Prostate gland (tissue), 2 donors: ENCODE data around the gene KCNN4.

ENCODE experiments used
- CTCF ChIP-seq, 4 experiments: fragments of 200-600 bp in 2 of 4; fragments of 450-650 bp in 2 of 4; sonication (generic) in 2 of 4; IDR thresholded peaks; 1 replicate in 3 of 4; 2 replicates in 1 of 4; pipeline ENCODE4 v1.5.1; 2016 to 2019; ENCODE audit warnings: antibody characterized with exemption in 4 of 4, mild to moderate bottlenecking in 2 of 4, moderate library complexity in 2 of 4
- POLR2A ChIP-seq: fragments of 450-650 bp; IDR thresholded peaks from one replicate; pipeline ENCODE4 v1.6.1; 2016; ENCODE audit warnings: antibody characterized with exemption, mild to moderate bottlenecking
- POLR2AphosphoS5 ChIP-seq: sonication (generic); formaldehyde crosslinking; IDR thresholded peaks from one replicate; pipeline ENCODE4 v1.6.1; 2017; ENCODE audit warnings: antibody characterized with exemption

DNA sequence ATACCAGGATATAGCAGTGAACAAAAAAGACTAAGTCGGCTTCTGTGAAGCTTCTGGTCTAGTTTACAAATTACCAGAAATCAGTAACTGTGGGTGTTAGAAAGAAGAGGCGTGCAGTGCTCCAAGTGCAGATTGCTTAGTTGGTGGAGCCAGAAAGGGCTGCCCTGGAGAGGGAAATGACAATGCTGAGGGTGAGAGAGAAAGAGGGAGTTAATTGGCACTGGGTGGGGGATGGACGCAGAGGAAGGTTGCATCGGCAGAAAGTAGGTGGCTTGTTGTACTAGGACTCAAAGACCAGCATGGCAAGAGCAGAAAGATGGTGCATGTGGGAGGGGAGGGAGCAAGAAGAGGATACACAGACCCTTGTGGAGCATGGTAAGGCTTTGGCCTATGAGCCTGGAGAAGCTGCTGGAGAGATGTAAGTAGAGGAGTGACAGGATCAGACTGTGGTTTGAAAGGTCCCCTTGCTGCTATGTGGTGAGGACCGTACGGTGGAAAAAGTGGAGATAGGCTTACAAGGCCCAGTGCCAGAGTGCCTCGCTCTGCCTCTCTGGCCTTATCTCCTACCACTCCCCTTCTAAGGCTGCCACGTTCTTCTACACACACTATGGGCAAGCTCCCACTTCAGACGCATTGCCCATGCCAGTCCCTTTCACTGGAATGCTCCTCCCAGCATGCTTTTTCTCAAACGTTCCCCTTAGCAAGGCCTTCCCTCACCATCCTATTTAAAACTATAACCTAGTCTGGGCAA is 39.5 kb downstream of the KCNN4 start:
- TF ChIP-seq CTCF (IDR thresholded peaks at IDR 0.05) (no peak), POLR2A (no peak), POLR2AphosphoS5 (no peak)
